CD4-positive, alpha-beta T cell (primary cell): ENCODE results near the gene SLC35F1. TPM values are rescaled to one million over a fixed set of nuclear protein-coding genes. Genes with fewer than 3 reads are reported as not detected.

Source experiments
- ATAC-seq: fragments of 200-7000 bp; cut with Tn5 transposase; one replicate; pipeline ENCODE4 v1.10.0; 2022; ENCODE audit warnings: mild to moderate bottlenecking; ENCODE audit not compliant: poor library complexity
- CTCF ChIA-PET: fragments of 350-600 bp; sonication (Branson Sonifier 250); formaldehyde crosslinking; loops from one replicate; lab custom pipeline; 2021; ENCODE audit warnings: antibody characterized with exemption, inconsistent platforms; lab: Charles Lee
- POLR2A ChIA-PET: fragments of 350-600 bp; sonication (Branson Sonifier 250); formaldehyde crosslinking; loops from one replicate; lab custom pipeline; 2021; ENCODE audit warnings: antibody characterized with exemption, inconsistent platforms; lab: Charles Lee
- DNase-seq, 14 experiments: peaks; one replicate each; pipeline ENCODE4 v3.0.0-alpha.2; 2013 to 2020; ENCODE audit warnings: mixed read lengths in 2 of 14
- H3K27ac ChIP-seq, 2 donors: one replicate each; pipeline versions ENCODE4 v1.5.1 to v1.7.0; 2013; ENCODE audit warnings: low read length in 2 of 2, low read depth in 1 of 2, mild to moderate bottlenecking in 1 of 2
- H3K27me3 ChIP-seq, 2 experiments: 1 replicate in 1 of 2; 2 replicates in 1 of 2; pipeline versions ENCODE4 v1.6.1 to v1.7.0; 2013; ENCODE audit warnings: low read length in 2 of 2, control low read depth in 1 of 2, mild to moderate bottlenecking in 1 of 2, moderate library complexity in 1 of 2; ENCODE audit not compliant: insufficient read depth in 2 of 2, control insufficient read depth in 1 of 2
- H3K36me3 ChIP-seq: one replicate; pipeline ENCODE4 v1.6.1; 2013; ENCODE audit warnings: low read length, control low read depth; ENCODE audit not compliant: insufficient read depth
- H3K4me1 ChIP-seq: one replicate; pipeline ENCODE4 v1.6.1; 2013; ENCODE audit warnings: low read length, control low read depth; ENCODE audit not compliant: insufficient read depth
- H3K4me3 ChIP-seq: one replicate; pipeline ENCODE4 v1.5.1; 2013; ENCODE audit warnings: mild to moderate bottlenecking, low read length, moderate library complexity
- H3K9me3 ChIP-seq, 2 experiments: 1 replicate in 1 of 2; 2 replicates in 1 of 2; pipeline versions ENCODE4 v1.6.1 to v1.7.0; 2013; ENCODE audit warnings: low read length in 2 of 2, mild to moderate bottlenecking in 2 of 2, control low read depth in 1 of 2, moderate library complexity in 1 of 2; ENCODE audit not compliant: control insufficient read depth in 1 of 2, insufficient read depth in 1 of 2
- H3K27ac Mint-ChIP-seq: one replicate; pipeline ENCODE4 v1.8.0; 2020; ENCODE audit warnings: mixed read lengths
- H3K27me3 Mint-ChIP-seq: one replicate; pipeline ENCODE4 v1.8.0; 2021; ENCODE audit warnings: mixed read lengths
- H3K36me3 Mint-ChIP-seq: one replicate; pipeline ENCODE4 v1.8.0; 2021; ENCODE audit warnings: low read depth, mixed read lengths
- H3K4me1 Mint-ChIP-seq: one replicate; pipeline ENCODE4 v1.8.0; 2021; ENCODE audit warnings: low read depth, mixed read lengths
- H3K4me3 Mint-ChIP-seq: one replicate; pipeline ENCODE4 v1.8.0; 2020; ENCODE audit warnings: mild to moderate bottlenecking, mixed read lengths
- H3K9me3 Mint-ChIP-seq: one replicate; pipeline ENCODE4 v1.8.0; 2020; ENCODE audit warnings: mixed read lengths
- intact Hi-C, 2 experiments: fragments of 100-400 bp; cut with DNase I in 1 of 2; cut with micrococcal nuclease in 1 of 2; formaldehyde crosslinking; loops; one replicate each; pipeline versions ENCODE4 v1.15.1 to v1.9.0; 2023 to 2025; cut with DNase I, micrococcal nuclease
- total RNA-seq, 174 experiments: library from RNA in 2 of 174; stranded (reverse) in 2 of 174; gene quantifications; one replicate each; pipeline ENCODE4 v1.2.3 and lab custom pipeline; 2021 to 2026
- TF ChIP-seq, protein P1 (sequence below): fragments of 200-600 bp; IDR thresholded peaks from one replicate; pipeline ENCODE4 v1.8.0; 2022; ENCODE audit warnings: antibody characterized with exemption, mild to moderate bottlenecking

The SLC35F1 gene
- total RNA-seq, 2 experiments from 2014 or later: not detected

DNA sequence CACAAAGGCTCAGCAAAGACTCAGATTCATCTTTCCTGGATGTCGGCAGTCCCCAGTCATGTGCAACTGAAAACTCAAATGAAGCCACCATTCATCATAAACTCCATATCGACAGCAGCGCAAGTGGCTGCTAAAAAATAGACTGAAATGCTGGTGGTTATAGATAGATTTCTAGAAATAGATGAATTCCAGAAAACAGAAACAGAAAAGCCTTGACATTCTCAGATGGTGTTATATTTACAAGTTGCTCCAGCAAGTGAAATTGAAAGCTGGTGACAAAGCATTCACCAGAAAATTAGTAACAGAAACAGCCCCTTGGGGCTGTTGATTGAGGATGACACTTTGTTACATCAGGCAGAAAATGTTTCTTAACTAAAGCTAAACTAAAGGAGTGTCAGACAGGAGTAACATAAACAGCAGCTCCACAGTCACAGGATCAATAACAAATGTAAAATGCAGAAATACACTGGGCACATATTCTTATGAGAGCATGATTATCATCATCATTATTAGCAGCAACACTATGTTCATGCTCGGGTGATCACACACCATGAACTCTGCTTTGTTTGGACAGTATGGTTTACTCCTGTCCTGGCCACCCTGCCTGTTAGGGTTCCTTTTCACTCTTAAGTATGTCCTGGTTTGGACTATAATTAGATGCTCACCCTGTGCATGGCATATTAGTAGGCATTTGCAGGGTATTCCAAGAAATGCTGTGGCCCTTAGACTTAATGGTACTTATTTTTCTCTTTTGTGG is 36.4 kb upstream of the SLC35F1 start:
- Mint-ChIP-seq H3K36me3 (no peaks in the 10 kb centered on the region), H3K9me3 (no peaks in the 10 kb centered on the region), H3K4me3 (no peak overlapping the region), H3K4me1 (no peaks in the 10 kb centered on the region), H3K27me3 (peaks cover under 1% of the 10 kb centered on the region), H3K27ac (no peak overlapping the region)
- ATAC-seq (no peak), DNase-seq (no peak)
- Histone ChIP-seq H3K4me1 (no peaks in the 10 kb centered on the region), H3K36me3 (no peaks in the 10 kb centered on the region), H3K27ac (no peak overlapping the region), H3K4me3 (no peak overlapping the region), H3K9me3 (peaks cover 0 to 4% of the 10 kb centered on the region in 2 experiments), H3K27me3 (no peaks in the 10 kb centered on the region)
- POLR2A ChIA-PET: no interaction called here
- TF ChIP-seq, protein P1, sequence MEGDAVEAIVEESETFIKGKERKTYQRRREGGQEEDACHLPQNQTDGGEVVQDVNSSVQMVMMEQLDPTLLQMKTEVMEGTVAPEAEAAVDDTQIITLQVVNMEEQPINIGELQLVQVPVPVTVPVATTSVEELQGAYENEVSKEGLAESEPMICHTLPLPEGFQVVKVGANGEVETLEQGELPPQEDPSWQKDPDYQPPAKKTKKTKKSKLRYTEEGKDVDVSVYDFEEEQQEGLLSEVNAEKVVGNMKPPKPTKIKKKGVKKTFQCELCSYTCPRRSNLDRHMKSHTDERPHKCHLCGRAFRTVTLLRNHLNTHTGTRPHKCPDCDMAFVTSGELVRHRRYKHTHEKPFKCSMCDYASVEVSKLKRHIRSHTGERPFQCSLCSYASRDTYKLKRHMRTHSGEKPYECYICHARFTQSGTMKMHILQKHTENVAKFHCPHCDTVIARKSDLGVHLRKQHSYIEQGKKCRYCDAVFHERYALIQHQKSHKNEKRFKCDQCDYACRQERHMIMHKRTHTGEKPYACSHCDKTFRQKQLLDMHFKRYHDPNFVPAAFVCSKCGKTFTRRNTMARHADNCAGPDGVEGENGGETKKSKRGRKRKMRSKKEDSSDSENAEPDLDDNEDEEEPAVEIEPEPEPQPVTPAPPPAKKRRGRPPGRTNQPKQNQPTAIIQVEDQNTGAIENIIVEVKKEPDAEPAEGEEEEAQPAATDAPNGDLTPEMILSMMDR: no peak
- CTCF ChIA-PET: interaction anchor here (1.2 kb wide), 1 partner anchor 10 kb away, joined by 3 read pairs; no protein-coding TSS in a partner anchor
- intact Hi-C loops: no loop called here

DNA sequence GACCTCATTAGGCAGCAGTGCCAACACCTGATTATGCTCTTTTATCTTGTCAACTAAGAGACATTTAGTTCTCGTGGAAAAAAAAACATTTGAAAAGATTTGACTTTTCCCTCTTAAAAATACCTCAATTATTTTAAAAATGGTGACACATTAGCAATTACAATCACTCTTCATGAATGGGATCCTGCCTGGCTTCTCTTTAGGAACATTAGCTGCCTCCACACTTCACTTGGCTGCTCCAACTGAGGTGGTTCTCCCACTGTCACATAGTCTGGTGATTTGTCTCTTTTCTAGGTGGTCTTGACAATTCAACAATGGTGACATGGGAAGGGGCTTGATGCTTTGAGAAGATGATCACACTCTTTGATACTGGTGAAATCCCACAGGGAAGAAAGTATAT is 26.2 kb upstream of the SLC35F1 start:
- no peak overlapping the region for H3K4me3 Mint-ChIP-seq
- H3K27me3 ChIP-seq: peaks cover 0 to 3% of the 10 kb centered on the region in 2 experiments
- TF ChIP-seq, protein P1: no peak
- H3K27me3 Mint-ChIP-seq: peaks cover 15% of the 10 kb centered on the region
- ChIA-PET POLR2A (no interaction called here), CTCF (interaction anchor here (0.9 kb wide), 1 partner anchor 9 kb away, joined by 3 read pairs; no protein-coding TSS in a partner anchor)
- H3K27ac Mint-ChIP-seq: no peak overlapping the region
- DNase-seq: no peak
- intact Hi-C loops: no loop called here
- H3K36me3 Mint-ChIP-seq: no peaks in the 10 kb centered on the region
- no peak for ATAC-seq
- no peaks in the 10 kb centered on the region for H3K9me3 Mint-ChIP-seq
- H3K4me1 ChIP-seq: no peaks in the 10 kb centered on the region
- H3K36me3 ChIP-seq: no peaks in the 10 kb centered on the region
- no peaks in the 10 kb centered on the region for H3K9me3 ChIP-seq
- H3K4me3 ChIP-seq: no peak overlapping the region
- H3K4me1 Mint-ChIP-seq: no peaks in the 10 kb centered on the region
- no peak overlapping the region for H3K27ac ChIP-seq

DNA sequence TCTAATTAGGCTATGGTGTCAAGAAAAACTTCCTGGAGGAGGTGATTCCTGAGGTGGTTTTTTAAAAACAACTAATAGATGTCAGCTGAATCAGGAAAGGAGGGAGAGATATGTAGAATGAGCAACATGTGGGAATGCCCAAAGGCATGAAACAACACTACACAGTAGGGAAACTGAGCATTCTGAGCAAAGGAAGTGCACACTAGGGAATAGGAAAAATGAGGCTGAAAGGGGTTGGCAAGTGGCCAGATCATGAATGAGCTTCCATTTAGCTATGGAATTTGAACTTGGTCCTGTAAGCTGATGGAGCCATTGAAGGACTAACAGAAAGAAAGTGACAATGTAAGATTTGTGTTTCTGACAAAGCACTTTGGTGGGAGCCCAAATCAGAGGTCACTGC is 16.9 kb upstream of the SLC35F1 start:
- no peaks in the 10 kb centered on the region for H3K4me1 Mint-ChIP-seq
- H3K27me3 ChIP-seq: no peaks in the 10 kb centered on the region
- H3K27me3 Mint-ChIP-seq: peaks cover 16% of the 10 kb centered on the region
- TF ChIP-seq, protein P1: no peak
- H3K4me3 ChIP-seq: no peak overlapping the region
- no peak overlapping the region for H3K4me3 Mint-ChIP-seq
- ATAC-seq (no peak), DNase-seq (no peak)
- no peak overlapping the region for H3K27ac Mint-ChIP-seq
- intact Hi-C loops: no loop called here
- ChIA-PET CTCF (interaction anchor here (1.3 kb wide), 1 partner anchor 9 kb away, joined by 3 read pairs; no protein-coding TSS in a partner anchor), POLR2A (interaction anchor here (1.2 kb wide), 1 partner anchor 20 kb away, joined by 4 read pairs; no protein-coding TSS in a partner anchor)
- no peaks in the 10 kb centered on the region for H3K36me3 Mint-ChIP-seq
- no peaks in the 10 kb centered on the region for H3K4me1 ChIP-seq
- no peaks in the 10 kb centered on the region for H3K36me3 ChIP-seq
- H3K27ac ChIP-seq: no peak overlapping the region
- no peaks in the 10 kb centered on the region for H3K9me3 ChIP-seq
- H3K9me3 Mint-ChIP-seq: no peaks in the 10 kb centered on the region
